NCI-H2196 (cell line): ENCODE results near the gene CERS6.

Experiments
- DNase-seq: peaks from one replicate; lab custom pipeline; 2025; ENCODE audit not compliant: unreplicated experiment; lab: John Stamatoyannopoulos, UW

Gene CERS6

GRCh38 chr2:168565112-168565511, 109.0 kb downstream of the CERS6 start:
- no peak for DNase-seq

DNA sequence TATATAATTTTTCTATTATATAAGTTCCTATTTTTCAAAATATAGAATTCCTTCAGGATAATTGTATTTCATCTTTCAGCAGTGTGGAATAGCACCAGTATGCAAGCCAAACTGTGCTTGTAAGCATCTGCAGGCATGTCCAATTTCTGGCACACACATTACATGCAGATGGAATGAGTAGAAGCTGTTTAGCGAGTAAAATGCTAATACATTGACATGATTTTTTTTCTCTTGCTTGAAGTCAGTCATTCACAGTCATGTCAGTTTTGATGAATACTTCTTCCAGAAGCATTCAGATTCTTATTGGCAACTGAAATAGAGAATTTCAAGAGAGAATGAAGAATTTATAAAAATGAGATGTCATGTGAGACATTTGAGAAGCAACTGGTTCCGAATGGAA, 109.4 kb downstream of the CERS6 start:
- DNase-seq: no peak

GRCh38 chr2:168566974-168567665, 111.0 kb downstream of the CERS6 start:
- DNase-seq: no peak

GRCh38 chr2:168567836-168568235, 111.8 kb downstream of the CERS6 start:
- DNase-seq: no peak

GRCh38 chr2:168568476-168569267, 112.6 kb downstream of the CERS6 start:
- DNase-seq: no peak

GRCh38 chr2:168571061-168571460, 115.0 kb downstream of the CERS6 start:
- DNase-seq: no peak

GRCh38 chr2:168573128-168573903, 117.2 kb downstream of the CERS6 start:
- no peak for DNase-seq

- peak; percentile 13 for DNase-seq
Measured at GRCh38 chr2:168574856-168575630, 119.0 kb downstream of the CERS6 start.

DNA sequence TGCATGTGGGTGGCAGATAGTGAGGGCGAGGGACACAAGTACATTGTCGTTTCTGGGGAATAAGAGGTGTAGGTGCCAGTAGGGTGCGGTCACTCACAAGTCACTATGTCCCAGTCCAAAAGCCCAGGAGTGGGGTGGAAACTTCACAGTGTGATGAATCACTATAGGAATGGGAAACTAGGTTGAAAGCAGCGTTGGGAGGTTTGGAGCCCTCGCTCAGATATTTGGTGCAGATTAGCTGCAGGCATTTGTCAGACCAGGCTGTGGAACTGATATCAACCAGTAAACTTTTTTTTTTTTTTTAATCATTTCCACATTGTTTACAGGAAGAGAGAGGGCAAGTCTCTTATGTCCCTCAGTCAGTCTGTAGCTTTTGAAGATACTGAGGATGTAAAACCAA, 121.8 kb downstream of the CERS6 start:
- DNase-seq: no peak

GRCh38 chr2:168583064-168583709, 127.1 kb downstream of the CERS6 start:
- DNase-seq: no peak

GRCh38 chr2:168583710-168584521, 127.8 kb downstream of the CERS6 start:
- peak; percentile 40 for DNase-seq

DNA sequence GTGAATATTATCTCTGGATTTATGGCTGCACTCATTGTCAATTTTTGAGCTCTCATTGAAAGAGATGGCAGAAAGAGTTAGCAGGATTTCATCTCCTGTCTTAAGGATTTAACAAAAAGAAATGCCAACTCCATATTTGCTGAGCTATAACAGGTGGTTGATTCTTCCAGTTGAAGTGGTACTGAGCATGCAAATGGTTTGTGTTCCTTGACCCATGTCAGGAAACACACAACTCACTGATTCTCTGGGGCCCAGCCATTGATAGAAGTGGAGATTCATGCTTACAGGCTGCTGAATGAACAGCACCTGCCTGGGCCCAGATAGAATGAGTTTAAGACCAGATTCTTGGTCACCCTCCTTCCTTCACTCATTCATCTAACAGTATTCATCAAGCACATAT, 128.8 kb downstream of the CERS6 start:
- no peak for DNase-seq

DNA sequence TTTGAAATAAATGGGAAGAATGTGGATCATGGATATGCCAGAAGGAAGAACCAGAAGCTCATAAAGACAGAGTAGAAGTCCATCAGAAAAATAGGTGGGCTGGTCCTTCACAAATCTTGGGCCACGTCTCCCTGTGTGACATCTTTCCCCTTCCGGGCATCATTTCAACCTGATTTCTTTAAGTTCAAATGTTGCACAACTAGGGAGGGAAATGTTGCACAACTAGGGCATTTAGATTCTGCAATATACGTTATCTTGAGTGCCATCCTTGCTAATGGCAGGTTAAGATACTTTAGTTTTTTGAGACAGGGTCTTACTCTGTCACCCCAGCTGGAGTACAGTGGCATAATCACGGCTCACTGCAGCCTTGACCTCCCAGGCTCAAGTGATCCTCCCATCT, 129.6 kb downstream of the CERS6 start:
- DNase-seq: no peak

DNA sequence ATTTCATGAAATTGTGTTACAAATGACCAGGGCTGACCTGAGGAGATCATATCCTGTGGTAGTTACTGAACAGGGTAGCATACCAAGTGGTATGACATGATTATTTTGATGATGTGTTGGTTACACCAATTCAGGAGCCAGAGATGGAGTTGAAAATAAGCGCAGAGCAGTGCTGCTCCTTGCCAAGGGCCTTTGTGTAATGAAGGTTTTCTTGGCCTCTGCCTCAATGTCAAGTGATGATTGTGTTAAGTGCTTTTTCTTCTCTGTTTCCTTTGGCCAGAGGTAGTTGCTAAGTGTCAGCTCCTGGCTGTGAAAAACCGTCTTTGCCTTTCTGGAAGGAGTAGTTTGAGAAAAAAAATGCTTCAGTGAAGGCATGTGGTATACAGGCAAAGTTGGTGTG, 131.2 kb downstream of the CERS6 start:
- DNase-seq: peak; percentile 15

DNA sequence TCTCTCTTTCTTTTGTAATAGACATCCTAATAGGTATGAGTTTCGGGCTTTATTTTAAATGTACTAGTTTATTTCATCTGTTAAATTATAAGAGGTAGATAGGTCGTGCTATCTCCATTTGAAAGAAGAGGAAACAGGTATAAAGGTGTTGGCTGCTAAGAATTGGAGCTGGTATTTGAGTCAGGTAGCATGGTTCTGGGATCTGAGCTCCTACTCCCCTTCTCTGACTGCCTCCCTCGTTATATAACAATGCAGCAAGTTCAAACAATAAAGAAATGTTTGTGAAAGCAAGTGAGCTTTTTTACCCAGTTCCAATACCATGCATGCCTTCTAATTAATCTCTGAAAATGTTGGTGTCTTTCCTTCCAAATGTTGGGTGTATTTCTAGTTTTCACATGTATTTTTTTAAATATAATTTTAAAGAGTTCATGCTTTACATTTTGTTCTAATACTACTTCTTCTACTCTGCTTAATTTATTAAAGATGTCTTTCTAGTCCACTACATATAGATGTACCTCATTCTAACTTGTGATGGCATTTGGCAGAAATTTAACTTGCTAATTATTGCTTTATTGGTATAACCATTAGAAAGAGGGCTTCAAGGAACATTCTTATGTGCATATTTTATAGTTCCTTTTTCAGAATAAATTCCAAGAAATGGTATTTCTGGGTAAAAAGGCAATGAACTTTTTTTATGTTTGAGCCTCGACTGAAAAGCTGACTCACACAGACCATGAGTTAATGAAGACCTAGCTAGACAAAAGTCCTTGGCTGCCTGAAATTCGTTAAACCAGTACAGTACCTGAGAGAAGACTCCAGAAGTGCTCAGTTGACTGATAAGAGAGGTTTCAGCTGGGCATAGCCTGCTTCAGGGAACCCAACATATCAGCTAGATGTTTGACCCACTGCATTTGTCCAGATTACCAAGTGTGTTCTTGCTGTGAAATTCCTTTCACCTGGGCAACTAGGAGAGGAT, 133.5 kb downstream of the CERS6 start:
- DNase-seq: no peak

DNA sequence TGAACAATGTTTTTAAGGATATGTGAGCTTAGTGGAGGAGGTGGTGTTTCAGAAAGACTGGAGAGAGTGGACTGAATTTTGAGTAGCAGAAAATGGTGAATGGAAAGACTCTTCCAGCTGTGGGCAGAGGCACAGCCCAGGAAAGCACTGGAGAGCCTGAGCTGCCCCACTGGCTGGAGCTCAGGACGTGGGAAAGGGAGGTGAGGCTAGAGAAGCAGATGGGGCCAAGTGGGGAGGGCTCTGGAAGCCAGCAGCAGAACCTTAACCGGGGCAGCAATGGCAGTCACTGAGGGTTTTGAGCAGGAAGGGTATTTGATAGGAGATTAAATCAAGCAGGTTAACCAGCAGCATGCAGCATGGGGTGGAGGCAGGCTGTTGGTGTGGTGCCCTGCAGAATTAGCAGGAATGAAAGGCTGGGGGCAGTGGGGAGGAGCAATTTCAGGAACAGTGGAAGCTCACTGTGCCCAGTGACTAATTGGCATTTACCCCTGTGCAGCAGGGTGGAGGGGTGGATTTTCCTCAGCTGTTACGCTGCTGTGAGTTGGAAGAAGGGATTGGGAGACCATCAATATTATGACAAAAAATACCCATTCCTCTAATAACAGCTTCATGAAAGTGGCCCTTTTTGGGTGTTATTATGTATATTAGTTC, 136.2 kb downstream of the CERS6 start:
- DNase-seq: no peak

GRCh38 chr2:168593713-168594112, 137.6 kb downstream of the CERS6 start:
- DNase-seq: no peak

GRCh38 chr2:168594778-168595177, 138.7 kb downstream of the CERS6 start:
- no peak for DNase-seq
